MCF 10A (cell line): ENCODE results near the gene RBP5. TPM values are rescaled to one million over a fixed set of nuclear protein-coding genes. Genes with fewer than 3 reads are reported as not detected.

ENCODE experiments used
- BruUV-seq: library from RNA; stranded (reverse); fragments of 400-500 nt; replicated peaks from 2 replicates; lab custom pipeline; 2021; lab: Mats Ljungman, UMichigan
- CTCF ChIA-PET: fragments of 300-600 bp; sonication (Branson Sonifier 250); formaldehyde crosslinking; extraction: SDS; loops from one replicate; lab custom pipeline; 2021; ENCODE audit warnings: antibody characterized with exemption, inconsistent platforms; lab: Yijun Ruan, JAX
- POLR2A ChIA-PET: fragments of 300-600, 350-650 bp; sonication (Branson Sonifier 250); formaldehyde crosslinking; extraction: SDS; loops from one replicate; lab custom pipeline; 2020; ENCODE audit warnings: antibody characterized with exemption, inconsistent platforms; lab: Yijun Ruan, JAX
- DNase-seq: peaks from one replicate; pipeline ENCODE4 v3.0.0-alpha.2; 2018; ENCODE audit not compliant: unreplicated experiment
- H3K27ac Mint-ChIP-seq: one replicate; pipeline ENCODE4 v1.8.0; 2022; ENCODE audit warnings: mild to moderate bottlenecking, low read depth, mixed read lengths; ENCODE audit not compliant: unreplicated experiment
- H3K27me3 Mint-ChIP-seq: one replicate; pipeline ENCODE4 v1.8.0; 2022; ENCODE audit warnings: mixed read lengths; ENCODE audit not compliant: insufficient read depth, unreplicated experiment
- H3K36me3 Mint-ChIP-seq: one replicate; pipeline ENCODE4 v1.8.0; 2022; ENCODE audit warnings: mild to moderate bottlenecking, moderate library complexity, mixed read lengths; ENCODE audit not compliant: insufficient read depth, unreplicated experiment
- H3K4me1 Mint-ChIP-seq: one replicate; pipeline ENCODE4 v1.8.0; 2022; ENCODE audit warnings: mixed read lengths; ENCODE audit not compliant: insufficient read depth, unreplicated experiment
- H3K4me3 Mint-ChIP-seq: one replicate; pipeline ENCODE4 v1.8.0; 2022; ENCODE audit warnings: mild to moderate bottlenecking, moderate library complexity, mixed read lengths; ENCODE audit not compliant: unreplicated experiment
- H3K9me3 Mint-ChIP-seq: one replicate; pipeline ENCODE4 v1.8.0; 2022; ENCODE audit warnings: mixed read lengths; ENCODE audit not compliant: unreplicated experiment
- CTCF ChIP-seq: fragments of 200-600 bp; IDR thresholded peaks from one replicate; pipeline ENCODE4 v1.8.0; 2022; ENCODE audit warnings: antibody characterized with exemption, mild to moderate bottlenecking; ENCODE audit not compliant: unreplicated experiment
- intact Hi-C: fragments of 100-400 bp; cut with micrococcal nuclease; formaldehyde crosslinking; loops from 2 replicates; pipeline ENCODE4 v1.14.1; 2022
- total RNA-seq: library from RNA; stranded (reverse); gene quantifications from 2 replicates; pipeline ENCODE4 v1.2.3, GENCODE V29; 2022

Gene RBP5
- total RNA-seq, 1 experiment from 2014 or later: not detected

GRCh38 chr12:7171854-7172253 lies 43.2 kb upstream of the RBP5 start:
- Mint-ChIP-seq H3K36me3 (no peaks in the 10 kb centered on the region), H3K9me3 (peaks cover 37% of the 10 kb centered on the region), H3K4me3 (no peak overlapping the region), H3K27me3 (no peaks in the 10 kb centered on the region), H3K27ac (no peak overlapping the region), H3K4me1 (peaks cover 8% of the 10 kb centered on the region)
- intact Hi-C loops: no loop called here
- DNase-seq: no peak
- TF ChIP-seq CTCF: no peak
- no TSS peak for BruUV-seq
- ChIA-PET POLR2A (no interaction called here), CTCF (interaction anchor here (1.0 to 2.9 kb wide), 2 partner anchors 7 to 79 kb away, joined by 3 to 8 read pairs; no protein-coding TSS in a partner anchor)

- no peak overlapping the region for H3K4me3 Mint-ChIP-seq
- no peak for TF ChIP-seq CTCF
- no TSS peak for BruUV-seq
- H3K36me3 Mint-ChIP-seq: no peaks in the 10 kb centered on the region
- POLR2A ChIA-PET: interaction anchor here (1.4 kb wide), 1 partner anchor 9 kb away, joined by 5 read pairs; no protein-coding TSS in a partner anchor
- no peak overlapping the region for H3K27ac Mint-ChIP-seq
- H3K4me1 Mint-ChIP-seq: no peaks in the 10 kb centered on the region
- no peaks in the 10 kb centered on the region for H3K27me3 Mint-ChIP-seq
- no peak for DNase-seq
- CTCF ChIA-PET: interaction anchor here (0.7 to 2.8 kb wide), 5 partner anchors 9 to 27 kb away, joined by 3 to 8 read pairs (median 4); partner anchors contain the start of gene PEX5
- H3K9me3 Mint-ChIP-seq: peaks cover 30% of the 10 kb centered on the region
- intact Hi-C loops: no loop called here
These were observed 41.3 kb upstream of the RBP5 start for GRCh38 chr12:7169951-7170350.

- no TSS peak for BruUV-seq
- Mint-ChIP-seq H3K9me3 (peaks cover 9% of the 10 kb centered on the region), H3K36me3 (peaks cover 6% of the 10 kb centered on the region), H3K27me3 (no peaks in the 10 kb centered on the region), H3K27ac (no peak overlapping the region), H3K4me1 (peaks cover 26% of the 10 kb centered on the region), H3K4me3 (no peak overlapping the region)
- DNase-seq: peak; percentile 68
- ChIA-PET CTCF (interaction anchor here (0.6 to 7.3 kb wide), 20 partner anchors 9 to 103 kb away, joined by 3 to 67 read pairs (median 4); partner anchors contain the start of genes C1RL and PEX5), POLR2A (interaction anchor here (0.6 to 2.7 kb wide), 4 partner anchors 27 to 318 kb away, joined by 3 to 7 read pairs (median 4); partner anchors contain the start of gene PEX5)
- intact Hi-C loops: loop anchor here (2.0 kb wide), 1 partner anchor 26 kb away; the partner anchor contains the start of gene PEX5
- TF ChIP-seq CTCF: peak; percentile 25
These were observed 34.0 kb upstream of the RBP5 start for GRCh38 chr12:7162691-7163114.

GRCh38 chr12:7161811-7162210 lies 33.1 kb upstream of the RBP5 start:
- CTCF ChIA-PET: interaction anchor here (0.6 to 7.3 kb wide), 19 partner anchors 8 to 645 kb away, joined by 3 to 67 read pairs (median 4); partner anchors contain the start of genes C1RL, C1S and PEX5
- intact Hi-C loops: loop anchor here (2.0 kb wide), 1 partner anchor 27 kb away; the partner anchor contains the start of gene PEX5
- peak; percentile 84 for DNase-seq
- no peaks in the 10 kb centered on the region for H3K27me3 Mint-ChIP-seq
- H3K4me1 Mint-ChIP-seq: peaks cover 26% of the 10 kb centered on the region
- H3K27ac Mint-ChIP-seq: peak overlapping the region; percentile 60
- peak overlapping the region; percentile 7 for H3K4me3 Mint-ChIP-seq
- no peak for TF ChIP-seq CTCF
- no TSS peak for BruUV-seq
- H3K9me3 Mint-ChIP-seq: peaks cover under 1% of the 10 kb centered on the region
- peaks cover 6% of the 10 kb centered on the region for H3K36me3 Mint-ChIP-seq
- POLR2A ChIA-PET: interaction anchor here (0.6 to 2.7 kb wide), 5 partner anchors 9 to 318 kb away, joined by 3 to 7 read pairs (median 3); no protein-coding TSS in a partner anchor
